ENCODE measurements around the gene SEMA6A. TPM values are rescaled to one million over a fixed set of nuclear protein-coding genes. Genes with fewer than 3 reads are reported as not detected.

The SEMA6A gene
- total and polyA plus RNA-seq, 2 of the 13 experiments (the other 11 are each of a cell fraction or from before 2014, with no cell fraction given) = 5.1 to 6.5 TPM

- TF ChIP-seq, protein P1, sequence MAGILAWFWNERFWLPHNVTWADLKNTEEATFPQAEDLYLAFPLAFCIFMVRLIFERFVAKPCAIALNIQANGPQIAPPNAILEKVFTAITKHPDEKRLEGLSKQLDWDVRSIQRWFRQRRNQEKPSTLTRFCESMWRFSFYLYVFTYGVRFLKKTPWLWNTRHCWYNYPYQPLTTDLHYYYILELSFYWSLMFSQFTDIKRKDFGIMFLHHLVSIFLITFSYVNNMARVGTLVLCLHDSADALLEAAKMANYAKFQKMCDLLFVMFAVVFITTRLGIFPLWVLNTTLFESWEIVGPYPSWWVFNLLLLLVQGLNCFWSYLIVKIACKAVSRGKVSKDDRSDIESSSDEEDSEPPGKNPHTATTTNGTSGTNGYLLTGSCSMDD (CRISPR knock-in tag; IDR thresholded peaks at IDR 0.05) = no peak
These were observed 78.8 kb downstream of the SEMA6A start (continued) for GRCh38 chr5:116495786-116496357.

GRCh38 chr5:116494784-116495450 lies 79.7 kb downstream of the SEMA6A start:
- FAIRE-seq (no peak), DNase-seq (ENCODE audit: low spot score) (peak; percentile 22), ATAC-seq (peak; percentile 36; the same call in 1 of the 3 replicates)
- Histone ChIP-seq H3K36me3 (replicated peaks in 1 of 2; ENCODE audit: control insufficient read depth in 1 of 2, insufficient read depth in 2 of 2, low read length in 2 of 2) (peaks cover 1 to 5% of the 10 kb centered on the region in 2 experiments; a peak in 2 of 5 replicates), H3K4me3 (replicated peaks in 1 of 3; ENCODE audit: insufficient read depth in 1 of 3, low read depth in 2 of 3, low read length in 3 of 3) (no peak overlapping the region), H2AFZ (ENCODE audit: low read length) (no peak overlapping the region), H3K4me2 (ENCODE audit: low read depth, low read length) (no peak overlapping the region), H3K27ac (ENCODE audit: extremely low read length, insufficient read depth, low read length) (no peak overlapping the region), H3K9me3 (ENCODE audit: low read length) (no peaks in the 10 kb centered on the region), H3K27me3 (ENCODE audit: control insufficient read depth in 1 of 2, insufficient read depth in 2 of 2, low read length in 2 of 2) (peaks cover 0 to 1% of the 10 kb centered on the region in 2 experiments; a peak in 1 of 5 replicates), H3K4me1 (ENCODE audit: insufficient read depth, low read length) (no peaks in the 10 kb centered on the region; the same call in 1 of the 2 replicates), H3K9ac (ENCODE audit: insufficient read depth, low read depth, low read length) (no peak overlapping the region), H4K20me1 (ENCODE audit: insufficient read depth, low read length) (no peaks in the 10 kb centered on the region), H3K79me2 (ENCODE audit: insufficient read depth, low read length) (no peaks in the 10 kb centered on the region)
- 45% methylated on average over 6 of the region's 6 CpGs for WGBS (ENCODE audit: low lambda C conversion rate)
- POLR2A ChIA-PET = no interaction called here
- BruUV-seq (replicated peaks) = no TSS peak
- TF ChIP-seq HMGA1 (CRISPR knock-in tag; conservative IDR thresholded peaks at IDR 0.05) = no peak
- TF ChIP-seq, protein P2, sequence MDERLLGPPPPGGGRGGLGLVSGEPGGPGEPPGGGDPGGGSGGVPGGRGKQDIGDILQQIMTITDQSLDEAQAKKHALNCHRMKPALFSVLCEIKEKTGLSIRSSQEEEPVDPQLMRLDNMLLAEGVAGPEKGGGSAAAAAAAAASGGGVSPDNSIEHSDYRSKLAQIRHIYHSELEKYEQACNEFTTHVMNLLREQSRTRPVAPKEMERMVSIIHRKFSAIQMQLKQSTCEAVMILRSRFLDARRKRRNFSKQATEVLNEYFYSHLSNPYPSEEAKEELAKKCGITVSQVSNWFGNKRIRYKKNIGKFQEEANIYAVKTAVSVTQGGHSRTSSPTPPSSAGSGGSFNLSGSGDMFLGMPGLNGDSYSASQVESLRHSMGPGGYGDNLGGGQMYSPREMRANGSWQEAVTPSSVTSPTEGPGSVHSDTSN (CRISPR knock-in tag; IDR thresholded peaks at IDR 0.05) = 0 out of 2 replicates have a peak, but pooled peaks have one; percentile 35
- CTCF ChIA-PET (ENCODE audit: low intra/inter-chr PET ratio, low total read pairs) = no interaction called here
- in situ Hi-C loops (cut with HindIII; ENCODE audit: extremely low pct_ligation_motif_present, low pct_unique_long_range_greater_than_20kb) = no loop called here
- intact Hi-C loops (cut with micrococcal nuclease; ENCODE audit: unreplicated experiment) = no loop called here

All from HepG2 (cell line).